Nucleus accumbens (tissue), 56 donors: ENCODE results near the gene CLDN15.

Experiments used
- DNase-seq, 56 donors: peaks; one replicate each; lab custom pipeline; 2025; lab: John Stamatoyannopoulos, UW

CLDN15 gene

GRCh38 chr7:101245147-101245668, 7.6 kb upstream of the CLDN15 start:
- DNase-seq, result peak in 2 of 56 donors; percentile 40 to 51

DNA sequence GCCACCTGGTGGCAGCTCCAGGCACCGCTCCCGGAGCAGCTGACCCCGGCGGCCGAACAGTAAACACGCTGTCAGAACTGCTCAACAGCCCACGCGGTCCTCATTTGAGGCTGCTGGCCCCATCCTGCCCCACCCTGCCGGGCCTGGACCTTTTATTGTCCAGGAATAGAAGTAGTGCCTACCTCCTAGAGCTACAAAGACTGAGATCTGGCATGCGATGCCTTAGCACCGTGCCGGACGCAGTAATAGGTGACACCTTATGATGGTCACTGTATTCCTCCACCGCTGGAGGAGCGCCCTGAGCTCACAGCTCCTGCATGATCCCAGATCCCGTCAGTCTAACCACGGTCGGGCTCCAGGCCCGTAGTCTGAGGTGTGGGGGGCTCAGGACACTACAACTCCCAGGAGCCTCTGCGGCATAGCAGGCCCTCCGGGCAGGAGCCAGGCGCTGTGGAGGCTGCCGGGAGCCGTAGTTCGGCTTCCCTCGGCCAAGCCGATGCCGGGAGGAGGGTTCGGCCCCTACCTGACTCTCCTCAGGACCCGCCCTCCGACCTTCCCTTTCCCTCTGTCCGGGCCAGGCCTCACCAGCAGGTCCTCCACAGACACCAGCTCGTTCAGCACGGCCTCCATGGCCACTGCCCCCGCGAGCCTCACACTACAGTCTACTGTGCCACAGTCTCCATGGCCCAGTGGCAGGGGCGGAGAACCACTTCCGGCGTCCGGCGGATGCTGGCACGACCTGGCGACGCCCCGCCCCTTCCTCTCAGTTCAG, 7.0 kb upstream of the CLDN15 start, which contains the start of gene FIS1:
TSS of gene FIS1 (minus strand) at position 707 of the 772 bp plus-strand sequence. CDS start at position 630, 77 bp downstream.
- DNase-seq, result peak; percentile 74 to 100 (median 96)

DNA sequence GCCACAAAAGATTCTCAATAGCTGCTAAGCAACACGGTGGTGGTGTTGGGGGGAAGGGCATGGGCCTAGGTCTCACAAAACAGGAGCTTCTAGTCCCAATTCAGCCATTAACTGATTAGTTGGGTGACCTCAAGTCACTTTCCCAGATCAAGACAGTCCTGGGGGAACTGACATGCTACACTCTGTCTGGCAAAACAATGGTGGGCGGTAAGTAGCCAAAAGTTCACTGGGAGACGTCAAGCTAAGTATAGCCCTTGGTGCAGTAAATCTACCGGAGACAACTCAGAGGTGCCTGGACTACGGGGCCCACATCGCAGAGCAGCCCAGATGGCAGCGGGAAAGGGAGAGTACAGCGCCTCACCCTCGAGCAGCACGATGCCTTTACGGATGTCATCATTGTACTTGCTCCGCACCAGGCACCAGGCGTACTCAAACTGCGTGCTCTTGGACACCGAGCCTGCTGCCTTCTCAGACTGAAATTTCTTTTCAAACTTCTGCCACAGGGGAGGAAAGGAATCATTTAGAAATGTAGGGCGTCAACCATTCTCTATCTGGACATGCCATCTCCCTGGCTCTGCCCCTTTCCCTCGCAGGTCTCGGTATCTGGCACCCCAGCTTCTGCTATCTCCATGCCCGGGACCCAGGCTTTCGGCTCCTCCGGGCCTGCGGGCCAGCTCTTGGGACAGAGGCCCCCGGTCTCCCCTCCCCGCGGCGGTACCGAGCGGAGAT, 6.2 kb upstream of the CLDN15 start:
- peak in 8 of 56 donors; percentile 27 to 72 (median 38) for DNase-seq

GRCh38 chr7:101241443-101242349, 4.1 kb upstream of the CLDN15 start:
- DNase-seq, result no peak

DNA sequence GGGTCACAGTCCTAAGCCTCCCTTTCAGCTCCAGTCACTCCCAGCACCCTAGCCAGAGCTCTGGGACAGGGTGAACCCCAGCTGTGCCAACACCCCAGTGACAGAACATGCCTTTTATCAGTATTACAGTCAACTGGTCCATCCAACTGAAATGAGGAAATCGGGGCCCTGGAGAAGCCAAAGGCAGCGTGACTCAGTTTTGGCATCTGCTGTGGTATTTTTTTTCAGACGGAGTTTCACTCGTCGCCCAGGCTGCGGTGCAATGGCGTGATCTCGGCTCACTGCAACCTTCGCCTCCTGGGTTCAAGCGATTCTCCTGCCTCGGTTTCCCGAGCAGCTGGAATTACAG, 3.4 kb upstream of the CLDN15 start:
- no peak for DNase-seq

DNA sequence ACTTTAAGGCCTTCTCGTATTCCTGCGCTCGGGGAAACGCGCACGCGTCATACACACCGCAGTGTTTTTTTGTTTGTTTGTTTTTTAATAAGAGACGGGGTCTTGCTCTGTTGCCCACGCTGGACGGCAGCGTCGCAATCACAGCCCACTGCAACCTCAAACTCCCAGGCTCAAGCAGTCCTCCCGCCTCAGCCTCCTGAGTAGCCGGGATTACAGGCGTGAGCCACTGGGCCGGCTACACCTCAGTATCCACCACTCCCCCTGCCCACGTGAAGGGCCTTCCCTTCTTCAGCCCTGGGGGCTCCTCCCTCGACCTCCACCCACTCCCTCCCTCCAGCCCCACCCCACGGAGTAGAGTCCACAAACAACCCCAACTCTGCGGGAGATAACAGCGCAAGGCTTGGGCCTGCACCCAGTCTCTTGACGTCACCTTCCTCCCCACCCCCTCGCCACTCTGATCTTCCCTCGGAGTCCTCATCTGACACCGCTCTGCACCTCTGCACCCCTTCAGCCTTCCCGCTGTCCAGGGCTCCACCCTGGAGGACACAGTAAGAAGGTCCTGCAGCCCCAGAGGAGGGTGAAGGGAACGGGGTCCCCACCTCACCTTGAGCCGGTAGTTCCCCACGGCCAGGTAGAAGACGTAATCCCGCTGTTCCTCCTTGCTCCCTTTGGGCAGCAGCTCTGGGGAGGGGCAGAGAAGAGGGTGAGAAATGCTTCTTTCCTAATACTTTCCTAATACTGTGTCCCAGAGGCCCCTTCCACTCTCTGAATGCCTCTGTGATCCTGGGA, 2.8 kb upstream of the CLDN15 start:
- DNase-seq, result no peak

DNA sequence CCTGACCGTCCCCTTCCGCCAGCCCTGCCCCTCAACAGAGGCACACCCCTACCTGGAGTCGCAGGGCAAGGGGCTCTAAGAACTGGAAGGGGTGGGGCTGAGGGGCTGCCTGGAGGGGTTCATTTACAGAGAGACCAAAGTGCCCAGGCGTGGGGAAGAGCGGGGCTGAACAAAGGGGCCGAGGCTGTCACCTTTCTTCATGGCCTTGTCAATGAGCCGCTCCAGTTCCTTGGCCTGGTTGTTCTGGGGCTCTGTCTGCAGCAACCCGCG, 2.3 kb upstream of the CLDN15 start:
- DNase-seq, result no peak

GRCh38 chr7:101239191-101239950, 1.8 kb upstream of the CLDN15 start:
- DNase-seq, result no peak

- DNase-seq, result no peak
These were observed 902 bp upstream of the CLDN15 start for GRCh38 chr7:101238226-101239182.

DNA sequence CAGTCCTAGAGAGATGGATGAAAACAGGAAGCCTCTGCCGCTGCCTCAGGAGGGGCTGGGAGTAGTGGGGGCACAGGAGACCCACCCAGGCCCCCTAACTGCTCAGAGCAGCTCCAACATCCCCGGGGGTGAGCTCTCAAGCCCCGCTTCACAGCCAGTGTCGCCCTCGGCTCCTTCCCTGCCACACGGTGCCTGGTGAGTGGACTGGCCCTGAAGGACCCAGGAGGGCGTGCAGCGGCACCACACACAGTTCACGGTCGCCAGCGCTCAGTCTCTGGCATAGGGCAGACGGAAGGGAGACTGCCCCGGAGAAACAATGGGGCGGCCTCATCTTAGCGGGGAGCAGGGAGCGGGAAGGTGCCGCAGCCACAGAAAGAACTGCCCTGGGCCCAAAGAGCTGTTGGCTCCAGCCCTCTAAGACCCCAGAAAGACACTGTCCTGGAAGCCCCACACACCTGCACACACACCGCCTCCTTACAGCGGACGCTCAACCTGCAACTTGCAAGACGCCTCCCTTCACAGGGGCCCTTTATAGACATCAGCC, 1.2 kb downstream of the CLDN15 start:
- DNase-seq, result no peak

- DNase-seq, result no peak
These were observed 2.1 kb downstream of the CLDN15 start for GRCh38 chr7:101235522-101235921.

- DNase-seq, result peak in 1 of 56 donors; percentile 9
These were observed 2.6 kb downstream of the CLDN15 start for GRCh38 chr7:101235050-101235449.

DNA sequence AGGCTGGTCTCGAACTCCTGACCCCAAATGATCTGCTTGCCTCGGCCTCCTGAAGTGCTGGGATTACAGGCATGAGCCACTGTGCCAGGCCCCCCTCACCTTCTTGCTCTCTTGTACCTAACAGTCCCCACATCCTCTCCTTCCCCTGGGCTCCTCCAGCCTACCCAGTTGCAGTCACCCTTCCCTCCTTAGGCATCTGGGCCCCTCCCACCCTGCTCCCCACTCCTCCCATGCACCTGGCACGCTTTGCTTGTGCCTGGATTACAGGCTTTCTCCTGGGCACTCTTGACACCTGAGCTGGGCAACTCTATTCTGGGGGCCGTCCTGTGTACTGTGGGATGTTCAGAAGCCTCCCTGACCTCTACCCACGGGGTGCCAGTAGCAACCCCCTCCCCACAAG, 3.0 kb downstream of the CLDN15 start:
- DNase-seq, result no peak

GRCh38 chr7:101233907-101234547, 3.6 kb downstream of the CLDN15 start:
- DNase-seq, result no peak

GRCh38 chr7:101232141-101232850, 5.3 kb downstream of the CLDN15 start:
- DNase-seq, result peak in 36 of 56 donors; percentile 2 to 83 (median 46)

- DNase-seq, result no peak
These were observed 6.0 kb downstream of the CLDN15 start for GRCh38 chr7:101231644-101232043.

- no peak for DNase-seq
These were observed 10.9 kb downstream of the CLDN15 start for GRCh38 chr7:101226721-101227120.
